Measurements from ENCODE around the gene KAZN.

The KAZN gene

GRCh38 chr1:14937288-14937949, 338.9 kb downstream of the KAZN start:
- Histone ChIP-seq H3F3A (ENCODE audit: insufficient read depth, low read length) (no peaks in the 10 kb centered on the region), H3K9ac (ENCODE audit: low read length) (no peak overlapping the region), H3K79me2 (ENCODE audit: low read length) (no peaks in the 10 kb centered on the region), H2AFZ (ENCODE audit: low read length) (no peak overlapping the region), H3K4me1 (ENCODE audit: low read length) (no peaks in the 10 kb centered on the region), H3K27ac (ENCODE audit: low read length) (no peak overlapping the region), H3K4me3 (ENCODE audit: low read length) (no peak overlapping the region), H3K9me3 (replicated peaks; ENCODE audit: insufficient read depth, low read length) (no peaks in the 10 kb centered on the region), H4K20me1 (ENCODE audit: insufficient read depth, low read length) (no peaks in the 10 kb centered on the region), H3K9me2 (replicated peaks; ENCODE audit: insufficient read depth, low read length) (no peaks in the 10 kb centered on the region), H3K36me3 (replicated peaks; ENCODE audit: insufficient read depth, low read length) (no peaks in the 10 kb centered on the region), H3K4me2 (ENCODE audit: low read depth, low read length) (no peak overlapping the region), H3K27me3 (replicated peaks; ENCODE audit: insufficient read depth, low read length) (no peaks in the 10 kb centered on the region)
- DNase-seq = no peak
- no peak for TF ChIP-seq EZH2phosphoT487 (IDR thresholded peaks at IDR 0.05; ENCODE audit: low read length)
- TF ChIP-seq CTCF (IDR thresholded peaks at IDR 0.05; ENCODE audit: low read length) = no peak
- no peak for TF ChIP-seq EZH2 (optimal IDR thresholded peaks at IDR 0.05; ENCODE audit: low read depth, low read length)

DNA sequence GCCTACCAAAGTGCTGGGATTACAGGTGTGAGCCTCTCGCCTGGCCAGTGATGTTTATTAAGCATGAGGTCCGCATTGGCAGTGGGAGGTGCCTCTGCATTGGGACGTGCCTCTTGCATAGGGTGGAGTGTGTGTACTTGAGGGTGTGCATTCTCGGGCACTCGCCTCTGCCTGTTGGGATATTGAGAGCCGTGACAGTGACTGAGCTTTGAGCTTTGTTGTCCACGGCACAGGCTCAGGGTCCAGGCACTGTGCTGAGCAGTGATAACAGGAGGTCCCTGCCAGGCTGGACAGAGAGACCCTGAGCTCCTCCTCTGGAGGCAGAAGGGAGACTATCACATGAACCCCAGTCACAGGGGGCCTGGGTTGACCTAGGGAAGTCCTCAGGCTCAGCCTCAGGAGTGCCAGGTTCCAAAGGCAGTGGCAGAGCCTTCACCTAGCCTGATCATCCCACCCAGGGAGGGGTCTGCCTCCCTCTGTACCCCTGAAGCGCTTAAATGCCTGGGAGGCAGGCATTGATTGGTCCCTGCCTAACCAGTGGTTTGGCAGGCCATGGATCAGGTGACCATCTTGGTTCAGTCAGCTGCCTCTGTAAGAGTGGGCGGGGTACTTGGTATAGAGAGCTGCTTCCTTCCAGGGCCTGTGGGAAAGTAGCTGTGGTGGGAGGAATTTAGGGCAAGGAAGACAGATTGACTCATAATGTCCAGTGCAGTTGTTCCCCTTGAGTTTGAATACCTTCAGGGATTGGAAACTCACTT, 341.2 kb downstream of the KAZN start:
- H2AFZ ChIP-seq (ENCODE audit: low read length) = no peak overlapping the region
- H3K27me3 ChIP-seq (replicated peaks; ENCODE audit: insufficient read depth, low read length) = no peaks in the 10 kb centered on the region

GRCh38 chr1:14940285-14940870, 341.9 kb downstream of the KAZN start:
- no peak for DNase-seq
- no peaks in the 10 kb centered on the region for H3K27me3 ChIP-seq (replicated peaks; ENCODE audit: insufficient read depth, low read length)
- H3F3A ChIP-seq (ENCODE audit: insufficient read depth, low read length) = no peaks in the 10 kb centered on the region
- H2AFZ ChIP-seq (ENCODE audit: low read length) = no peak overlapping the region
- no peaks in the 10 kb centered on the region for H3K36me3 ChIP-seq (replicated peaks; ENCODE audit: insufficient read depth, low read length)
- no peak overlapping the region for H3K4me3 ChIP-seq (ENCODE audit: low read length)
- no peak overlapping the region for H3K27ac ChIP-seq (ENCODE audit: low read length)
- no peaks in the 10 kb centered on the region for H3K9me2 ChIP-seq (replicated peaks; ENCODE audit: insufficient read depth, low read length)
- H3K4me1 ChIP-seq (ENCODE audit: low read length) = no peaks in the 10 kb centered on the region
- H3K4me2 ChIP-seq (ENCODE audit: low read depth, low read length) = no peak overlapping the region
- H3K79me2 ChIP-seq (ENCODE audit: low read length) = no peaks in the 10 kb centered on the region
- H3K9me3 ChIP-seq (replicated peaks; ENCODE audit: insufficient read depth, low read length) = no peaks in the 10 kb centered on the region
- no peaks in the 10 kb centered on the region for H4K20me1 ChIP-seq (ENCODE audit: insufficient read depth, low read length)
- no peak overlapping the region for H3K9ac ChIP-seq (ENCODE audit: low read length)
- no peak for TF ChIP-seq EZH2phosphoT487 (IDR thresholded peaks at IDR 0.05; ENCODE audit: low read length)
- no peak for TF ChIP-seq EZH2 (optimal IDR thresholded peaks at IDR 0.05; ENCODE audit: low read depth, low read length)
- no peak for TF ChIP-seq CTCF (IDR thresholded peaks at IDR 0.05; ENCODE audit: low read length)

More for the DNA sequence above, 341.2 kb downstream of the KAZN start:
- no peak overlapping the region for H3K27ac ChIP-seq (ENCODE audit: low read length)
- no peak overlapping the region for H3K9ac ChIP-seq (ENCODE audit: low read length)
- no peaks in the 10 kb centered on the region for H4K20me1 ChIP-seq (ENCODE audit: insufficient read depth, low read length)
- H3K9me3 ChIP-seq (replicated peaks; ENCODE audit: insufficient read depth, low read length) = no peaks in the 10 kb centered on the region
- no peak overlapping the region for H3K4me2 ChIP-seq (ENCODE audit: low read depth, low read length)
- H3K79me2 ChIP-seq (ENCODE audit: low read length) = no peaks in the 10 kb centered on the region
- no peaks in the 10 kb centered on the region for H3F3A ChIP-seq (ENCODE audit: insufficient read depth, low read length)
- H3K36me3 ChIP-seq (replicated peaks; ENCODE audit: insufficient read depth, low read length) = no peaks in the 10 kb centered on the region
- no peak overlapping the region for H3K4me3 ChIP-seq (ENCODE audit: low read length)
- no peaks in the 10 kb centered on the region for H3K9me2 ChIP-seq (replicated peaks; ENCODE audit: insufficient read depth, low read length)
- H3K4me1 ChIP-seq (ENCODE audit: low read length) = no peaks in the 10 kb centered on the region
- DNase-seq = no peak
- TF ChIP-seq EZH2 (optimal IDR thresholded peaks at IDR 0.05; ENCODE audit: low read depth, low read length) = no peak

Data from MM.1S (cell line).